Measurements from ENCODE around the gene LCN12.

GRCh38 chr9:137001857-137002645, 50.0 kb downstream of the LCN12 start:
- TF ChIP-seq POLR2A (IDR thresholded peaks at IDR 0.05) (no peak), CTCF (IDR thresholded peaks at IDR 0.05) (no peak)

Measured in right lobe of liver (tissue), 4 donors.